ENCODE results near the gene VPS4A. TPM values are rescaled to one million over a fixed set of nuclear protein-coding genes. Genes with fewer than 3 reads are reported as not detected.

Gene VPS4A
- total RNA-seq, 1 donor from 2014 or later: 28.9 TPM

GRCh38 chr16:69364088-69364487, 52.9 kb downstream of the VPS4A start:
- Histone ChIP-seq H3K4me3 (ENCODE audit: insufficient read depth, low read depth, low read length) (no peak overlapping the region), H3K4me2 (ENCODE audit: low read length) (no peak overlapping the region), H4K20me1 (ENCODE audit: insufficient read depth, low read length) (peaks cover 23% of the 10 kb centered on the region), H2AFZ (ENCODE audit: low read depth, low read length) (no peak overlapping the region), H3K27ac (ENCODE audit: low read depth, low read length) (no peak overlapping the region), H3K36me3 (ENCODE audit: insufficient read depth, low read length) (peaks cover 39% of the 10 kb centered on the region), H3K27me3 (ENCODE audit: insufficient read depth, low read length) (no peaks in the 10 kb centered on the region), H3K9me3 (ENCODE audit: insufficient read depth, low read depth, low read length) (no peaks in the 10 kb centered on the region), H3K9ac (ENCODE audit: low read length) (no peak overlapping the region), H3K79me2 (ENCODE audit: insufficient read depth, low read length) (peaks cover 4% of the 10 kb centered on the region), H3K4me1 (ENCODE audit: insufficient read depth, low read length) (no peaks in the 10 kb centered on the region)
- Mint-ChIP-seq H3K27ac (ENCODE audit: unreplicated experiment) (no peak overlapping the region), H3K4me3 (ENCODE audit: unreplicated experiment) (no peak overlapping the region), H3K27me3 (ENCODE audit: low read depth, unreplicated experiment) (no peaks in the 10 kb centered on the region), H3K36me3 (ENCODE audit: low read depth, unreplicated experiment) (peaks cover 19% of the 10 kb centered on the region), H3K9me3 (ENCODE audit: unreplicated experiment) (no peaks in the 10 kb centered on the region), H3K4me1 (ENCODE audit: low read depth, unreplicated experiment) (peaks cover 4% of the 10 kb centered on the region)
- FAIRE-seq (no peak), DNase-seq (ENCODE audit: low read depth) (no peak)
- no peak for TF ChIP-seq CTCF (IDR thresholded peaks at IDR 0.05; ENCODE audit: insufficient read depth, low read depth, low read length)
- no peak for TF ChIP-seq EZH2 (IDR thresholded peaks at IDR 0.05; ENCODE audit: insufficient read depth, low read length)

- Histone ChIP-seq H3K79me2 (ENCODE audit: insufficient read depth, low read length) (peaks cover 4% of the 10 kb centered on the region), H3K36me3 (ENCODE audit: insufficient read depth, low read length) (peaks cover 49% of the 10 kb centered on the region), H3K9ac (ENCODE audit: low read length) (no peak overlapping the region), H4K20me1 (ENCODE audit: insufficient read depth, low read length) (peaks cover 27% of the 10 kb centered on the region), H3K27me3 (ENCODE audit: insufficient read depth, low read length) (no peaks in the 10 kb centered on the region), H3K4me2 (ENCODE audit: low read length) (no peak overlapping the region), H3K9me3 (ENCODE audit: insufficient read depth, low read depth, low read length) (no peaks in the 10 kb centered on the region), H2AFZ (ENCODE audit: low read depth, low read length) (no peak overlapping the region), H3K4me3 (ENCODE audit: insufficient read depth, low read depth, low read length) (no peak overlapping the region), H3K4me1 (ENCODE audit: insufficient read depth, low read length) (no peaks in the 10 kb centered on the region), H3K27ac (ENCODE audit: low read depth, low read length) (no peak overlapping the region)
- DNase-seq (ENCODE audit: low read depth): no peak
- H3K4me3 Mint-ChIP-seq (ENCODE audit: unreplicated experiment): no peak overlapping the region
- FAIRE-seq: no peak
- H3K36me3 Mint-ChIP-seq (ENCODE audit: low read depth, unreplicated experiment): peaks cover 22% of the 10 kb centered on the region
- H3K27me3 Mint-ChIP-seq (ENCODE audit: low read depth, unreplicated experiment): no peaks in the 10 kb centered on the region
- no peaks in the 10 kb centered on the region for H3K9me3 Mint-ChIP-seq (ENCODE audit: unreplicated experiment)
- TF ChIP-seq EZH2 (IDR thresholded peaks at IDR 0.05; ENCODE audit: insufficient read depth, low read length): no peak
- no peak for TF ChIP-seq CTCF (IDR thresholded peaks at IDR 0.05; ENCODE audit: insufficient read depth, low read depth, low read length)
- H3K4me1 Mint-ChIP-seq (ENCODE audit: low read depth, unreplicated experiment): peaks cover 4% of the 10 kb centered on the region
- no peak overlapping the region for H3K27ac Mint-ChIP-seq (ENCODE audit: unreplicated experiment)
Measured at GRCh38 chr16:69365901-69366300, 54.8 kb downstream of the VPS4A start.

- Mint-ChIP-seq H3K9me3 (ENCODE audit: unreplicated experiment) (no peaks in the 10 kb centered on the region), H3K4me1 (ENCODE audit: low read depth, unreplicated experiment) (peaks cover 4% of the 10 kb centered on the region), H3K27ac (ENCODE audit: unreplicated experiment) (no peak overlapping the region), H3K4me3 (ENCODE audit: unreplicated experiment) (no peak overlapping the region), H3K36me3 (ENCODE audit: low read depth, unreplicated experiment) (peaks cover 22% of the 10 kb centered on the region), H3K27me3 (ENCODE audit: low read depth, unreplicated experiment) (no peaks in the 10 kb centered on the region)
- H2AFZ ChIP-seq (ENCODE audit: low read depth, low read length): no peak overlapping the region
- TF ChIP-seq CTCF (IDR thresholded peaks at IDR 0.05; ENCODE audit: insufficient read depth, low read depth, low read length) (no peak), EZH2 (IDR thresholded peaks at IDR 0.05; ENCODE audit: insufficient read depth, low read length) (no peak)
- H3K27me3 ChIP-seq (ENCODE audit: insufficient read depth, low read length): no peaks in the 10 kb centered on the region
- H3K9me3 ChIP-seq (ENCODE audit: insufficient read depth, low read depth, low read length): no peaks in the 10 kb centered on the region
- H3K36me3 ChIP-seq (ENCODE audit: insufficient read depth, low read length): peaks cover 53% of the 10 kb centered on the region
- H3K27ac ChIP-seq (ENCODE audit: low read depth, low read length): no peak overlapping the region
- DNase-seq (ENCODE audit: low read depth): no peak
- no peak for FAIRE-seq
- H3K4me1 ChIP-seq (ENCODE audit: insufficient read depth, low read length): no peaks in the 10 kb centered on the region
- H3K9ac ChIP-seq (ENCODE audit: low read length): no peak overlapping the region
- peaks cover 26% of the 10 kb centered on the region for H4K20me1 ChIP-seq (ENCODE audit: insufficient read depth, low read length)
- H3K79me2 ChIP-seq (ENCODE audit: insufficient read depth, low read length): peaks cover 4% of the 10 kb centered on the region
- H3K4me3 ChIP-seq (ENCODE audit: insufficient read depth, low read depth, low read length): no peak overlapping the region
- H3K4me2 ChIP-seq (ENCODE audit: low read length): no peak overlapping the region
Measured at GRCh38 chr16:69366431-69366830, 55.3 kb downstream of the VPS4A start.

All from astrocyte (in vitro differentiated cells and primary cell).